ENCODE results near the gene BRI3BP.
"Not testable (repeated sequence)": the region's sequence is repeated elsewhere in the genome, so short reads cannot be mapped to it uniquely, and the experiment has no call there.

GRCh38 chr12:124986876-124987275 is 6.6 kb upstream of the BRI3BP start:
- TF ChIP-seq CTCF (IDR thresholded peaks at IDR 0.05); POLR2A (IDR thresholded peaks at IDR 0.05); POLR2AphosphoS5 (IDR thresholded peaks at IDR 0.05; ENCODE audit: insufficient read depth in 1 of 2, low read depth in 1 of 2): not testable (repeated sequence)
